Panc1 (cell line): ENCODE results near the gene FAAP100.

Experiments
- CTCF ChIP-seq: fragments of 450-650 bp; IDR thresholded peaks from 2 replicates; pipeline ENCODE4 v1.5.1; 2017; ENCODE audit warnings: mild to moderate bottlenecking
- POLR2AphosphoS5 ChIP-seq: IDR thresholded peaks from 2 replicates; pipeline ENCODE4 v1.6.1; 2012; ENCODE audit warnings: mild to moderate bottlenecking, low read depth, low read length, moderate library complexity
- REST ChIP-seq, 2 experiments: IDR thresholded peaks; 2 replicates each; pipeline ENCODE4 v1.6.1; 2011 to 2012; ENCODE audit warnings: low read depth in 2 of 2, control low read depth in 1 of 2, low read length in 1 of 2, mild to moderate bottlenecking in 1 of 2, moderate library complexity in 1 of 2; ENCODE audit not compliant: insufficient read depth in 1 of 2
- TCF7L2 ChIP-seq: IDR thresholded peaks from 2 replicates; pipeline ENCODE4 v1.6.1; 2011; ENCODE audit warnings: mild to moderate bottlenecking, low read depth, low read length, inconsistent platforms

- peak; percentile 80 for TF ChIP-seq CTCF
- TF ChIP-seq POLR2AphosphoS5, result no peak; the same call in 1 of the 2 replicates
- no peak for TF ChIP-seq REST (IDR thresholded peaks at IDR 0.05; ENCODE audit: insufficient read depth in 1 of 2, low read depth in 2 of 2, low read length in 1 of 2)
- no peak; the same call in 1 of the 2 replicates for TF ChIP-seq TCF7L2
Observed at GRCh38 chr17:81519284-81520020, 32.7 kb downstream of the FAAP100 start.
